Naive thymus-derived CD8-positive, alpha-beta T cell (primary cell): ENCODE results near the gene HMGCLL1. TPM values are rescaled to one million over a fixed set of nuclear protein-coding genes. Genes with fewer than 3 reads are reported as not detected.

Experiments used
- ATAC-seq, 2 donors: fragments of 150-1000 bp; cut with Tn5 transposase in 1 of 2; sonication (Bioruptor Pico), chemical (Tn5 transposase) in 1 of 2; 1 replicate in 1 of 2; 2 replicates in 1 of 2; pipeline ENCODE4 v1.10.0; 2021; ENCODE audit warnings: mild to moderate bottlenecking in 2 of 2, moderate library complexity in 2 of 2
- POLR2A ChIA-PET: fragments of 350-600 bp; sonication (Branson Sonifier 250); formaldehyde crosslinking; loops from one replicate; lab custom pipeline; 2021; ENCODE audit warnings: antibody characterized with exemption; lab: Charles Lee
- DNase-seq, 10 donors: peaks; one replicate each; pipeline versions ENCODE4 v3.0.0 to v3.0.0-alpha.2; 2020 to 2022
- H3K27ac Mint-ChIP-seq, 10 donors: one replicate each; pipeline ENCODE4 v1.8.0; 2020 to 2022; ENCODE audit warnings: mild to moderate bottlenecking in 10 of 10, mixed read lengths in 10 of 10, moderate library complexity in 4 of 10, inconsistent platforms in 1 of 10
- H3K27me3 Mint-ChIP-seq, 5 donors: one replicate each; pipeline ENCODE4 v1.8.0; 2021 to 2022; ENCODE audit warnings: mixed read lengths in 5 of 5
- H3K36me3 Mint-ChIP-seq, 3 donors: one replicate each; pipeline ENCODE4 v1.8.0; 2020 to 2022; ENCODE audit warnings: mixed read lengths in 3 of 3, mild to moderate bottlenecking in 2 of 3, inconsistent platforms in 1 of 3
- H3K4me1 Mint-ChIP-seq, 4 donors: one replicate each; pipeline ENCODE4 v1.8.0; 2021 to 2022; ENCODE audit warnings: mixed read lengths in 4 of 4
- H3K4me3 Mint-ChIP-seq, 10 donors: one replicate each; pipeline ENCODE4 v1.8.0; 2020 to 2022; ENCODE audit warnings: mild to moderate bottlenecking in 10 of 10, mixed read lengths in 10 of 10, moderate library complexity in 6 of 10, inconsistent platforms in 1 of 10
- H3K9me3 Mint-ChIP-seq, 9 donors: one replicate each; pipeline ENCODE4 v1.8.0; 2020 to 2022; ENCODE audit warnings: mixed read lengths in 9 of 9, mild to moderate bottlenecking in 3 of 9, inconsistent platforms in 1 of 9, moderate library complexity in 1 of 9
- polyA plus RNA-seq, 3 donors: library from polyadenylated mRNA; unstranded; fragments of 300-500 nt; fragmentation: Illumina TruSeq; gene quantifications; one replicate each; pipeline ENCODE4 v1.2.3, GENCODE V29; 2021
- total RNA-seq, 8 experiments: library from RNA in 2 of 8; stranded (reverse) in 2 of 8; gene quantifications; one replicate each; pipeline ENCODE4 v1.2.3 and lab custom pipeline; 2021 to 2026

HMGCLL1 gene
- total and polyA plus RNA-seq, 5 experiments from 2014 or later = not detected

DNA sequence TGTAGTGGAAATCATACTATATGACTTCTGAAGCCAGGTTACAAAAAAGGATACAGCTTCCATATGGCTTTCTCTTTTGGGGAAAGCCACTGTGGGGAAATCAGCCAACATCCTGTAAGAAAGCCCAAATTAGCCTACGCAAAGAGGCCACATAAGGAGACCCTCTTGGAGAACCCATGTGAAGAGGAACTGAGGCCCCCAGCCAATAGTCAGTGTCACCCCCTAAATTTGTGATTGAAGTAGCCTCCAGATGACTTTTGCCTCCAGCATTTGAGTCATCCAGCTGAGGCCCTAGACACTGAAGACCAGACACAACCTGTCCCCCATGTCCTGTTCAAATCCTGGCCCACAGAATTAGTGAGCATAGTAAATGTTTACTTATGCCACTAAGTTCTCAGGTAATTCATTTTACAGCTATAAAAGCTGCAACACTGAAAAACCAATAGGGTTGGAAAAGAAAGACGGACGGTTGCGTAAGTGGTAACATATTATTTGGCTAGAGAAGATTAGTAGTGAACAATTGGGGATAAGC is 60.4 kb downstream of the HMGCLL1 start:
- ATAC-seq (no peak), DNase-seq (no peak)
- POLR2A ChIA-PET = no interaction called here
- peaks cover 0 to 14% (median 4%) of the 10 kb centered on the region in 9 donors for H3K9me3 Mint-ChIP-seq
- no peak overlapping the region for H3K4me3 Mint-ChIP-seq
- no peaks in the 10 kb centered on the region for H3K4me1 Mint-ChIP-seq
- no peak overlapping the region for H3K27ac Mint-ChIP-seq
- no peaks in the 10 kb centered on the region for H3K36me3 Mint-ChIP-seq
- no peaks in the 10 kb centered on the region for H3K27me3 Mint-ChIP-seq

DNA sequence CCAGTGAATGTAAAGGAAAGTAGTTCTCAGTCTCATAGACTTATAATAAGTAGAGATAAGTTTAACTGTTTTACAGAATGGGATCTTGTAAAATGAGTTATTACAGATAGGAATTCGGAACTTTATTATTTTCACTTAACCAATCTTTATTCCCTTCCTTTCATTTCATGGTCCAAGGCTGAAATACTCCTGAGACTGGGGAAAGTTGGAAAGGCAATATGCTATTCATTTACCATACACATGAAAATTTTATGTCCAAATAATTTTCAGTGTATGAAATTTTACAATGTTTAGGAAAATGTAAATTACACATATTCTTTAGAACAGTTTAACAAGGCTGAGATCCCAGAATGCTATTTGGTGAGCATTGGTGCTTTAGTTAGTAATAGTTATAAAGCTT is 62.3 kb downstream of the HMGCLL1 start:
- Mint-ChIP-seq H3K27me3 (no peaks in the 10 kb centered on the region), H3K4me1 (no peaks in the 10 kb centered on the region), H3K27ac (no peak overlapping the region), H3K4me3 (no peak overlapping the region), H3K9me3 (peaks cover 0 to 14% (median 6%) of the 10 kb centered on the region in 9 donors), H3K36me3 (no peaks in the 10 kb centered on the region)
- DNase-seq (no peak), ATAC-seq (no peak)
- POLR2A ChIA-PET = no interaction called here

- no peaks in the 10 kb centered on the region for H3K27me3 Mint-ChIP-seq
- POLR2A ChIA-PET = no interaction called here
- no peaks in the 10 kb centered on the region for H3K36me3 Mint-ChIP-seq
- no peaks in the 10 kb centered on the region for H3K4me1 Mint-ChIP-seq
- ATAC-seq = no peak
- no peak overlapping the region for H3K27ac Mint-ChIP-seq
- peaks cover 0 to 10% (median 4%) of the 10 kb centered on the region in 9 donors for H3K9me3 Mint-ChIP-seq
- no peak for DNase-seq
- no peak overlapping the region for H3K4me3 Mint-ChIP-seq
These were observed 66.1 kb downstream of the HMGCLL1 start for GRCh38 chr6:55512904-55513303.

DNA sequence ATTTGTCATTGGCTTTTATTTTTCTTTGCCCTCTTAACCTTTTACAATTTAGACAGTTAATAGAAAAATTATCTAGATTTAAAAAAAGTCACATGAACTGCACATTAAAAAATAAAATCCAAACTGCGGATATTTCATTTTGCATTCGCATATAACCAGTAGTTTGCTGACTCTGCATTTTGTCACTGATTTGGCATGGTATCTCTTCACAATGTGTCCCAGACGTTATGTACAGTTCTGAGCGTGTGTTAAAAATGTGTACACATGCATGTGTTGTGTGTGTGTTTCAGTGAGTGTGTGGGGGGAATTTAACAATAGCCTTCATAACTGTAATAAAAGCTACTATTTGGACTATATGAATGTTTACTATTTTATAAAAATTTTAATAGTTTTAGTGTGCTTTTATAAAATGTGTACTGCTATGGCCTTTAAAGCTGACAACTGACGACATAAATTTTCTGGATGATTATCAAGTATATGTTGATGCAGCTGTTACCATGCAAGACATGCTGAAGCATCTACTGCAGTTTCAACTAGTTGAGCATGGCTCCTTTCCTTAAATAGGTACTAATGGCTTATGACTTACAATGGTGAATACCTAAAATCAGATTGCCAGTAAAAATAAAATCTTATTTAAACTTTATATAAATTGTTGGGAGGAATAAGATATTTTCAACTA is 67.7 kb downstream of the HMGCLL1 start:
- Mint-ChIP-seq H3K9me3 (peaks cover 0 to 10% (median 2%) of the 10 kb centered on the region in 9 donors), H3K27ac (no peak overlapping the region), H3K27me3 (no peaks in the 10 kb centered on the region), H3K4me1 (no peaks in the 10 kb centered on the region), H3K4me3 (no peak overlapping the region), H3K36me3 (no peaks in the 10 kb centered on the region)
- POLR2A ChIA-PET = no interaction called here
- no peak for ATAC-seq
- DNase-seq = no peak

DNA sequence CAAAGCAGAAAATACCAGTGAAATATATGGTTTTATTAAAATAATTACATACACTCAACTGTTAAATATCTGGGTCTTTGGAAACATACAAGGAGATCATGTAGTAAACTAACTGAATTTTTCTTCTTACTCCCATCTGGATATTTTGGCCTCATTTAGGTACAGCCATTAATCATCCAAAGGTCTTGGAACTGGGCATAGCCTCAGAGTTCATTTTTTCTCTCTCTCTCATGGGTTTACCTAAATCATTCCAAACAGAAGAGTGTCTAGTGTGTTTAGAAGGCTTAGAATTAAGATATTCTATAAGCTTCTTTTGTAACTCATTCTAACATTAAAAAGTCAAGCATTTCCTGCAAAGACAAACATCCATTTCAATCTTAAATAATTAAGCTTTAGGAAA is 79.4 kb downstream of the HMGCLL1 start:
- no peak for DNase-seq
- H3K27ac Mint-ChIP-seq = no peak overlapping the region
- no peak for ATAC-seq
- POLR2A ChIA-PET = no interaction called here
- no peaks in the 10 kb centered on the region for H3K27me3 Mint-ChIP-seq
- peaks cover 0 to 21% (median 7%) of the 10 kb centered on the region in 9 donors for H3K9me3 Mint-ChIP-seq
- H3K4me1 Mint-ChIP-seq = no peaks in the 10 kb centered on the region
- H3K4me3 Mint-ChIP-seq = no peak overlapping the region
- no peaks in the 10 kb centered on the region for H3K36me3 Mint-ChIP-seq

DNA sequence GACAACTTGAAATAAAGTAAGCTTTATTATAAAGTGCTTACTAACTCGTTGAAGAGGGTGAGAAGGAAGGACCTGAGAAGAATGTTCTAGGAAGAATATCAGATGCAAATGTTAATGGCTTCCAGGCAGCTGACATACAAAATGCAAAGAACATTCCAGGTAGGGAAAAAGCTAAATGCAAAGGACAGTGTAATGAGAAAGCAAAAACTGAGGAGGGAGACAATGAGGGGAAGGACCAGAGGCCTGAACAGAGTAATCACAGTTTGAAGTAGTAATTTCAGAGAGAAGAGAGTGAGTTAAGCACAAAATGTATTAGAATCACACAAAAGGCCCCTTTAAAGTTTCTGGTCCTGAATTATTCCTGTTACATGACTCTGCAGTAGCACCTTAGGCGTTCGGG is 81.3 kb downstream of the HMGCLL1 start:
- Mint-ChIP-seq H3K9me3 (peaks cover 0 to 19% (median 7%) of the 10 kb centered on the region in 9 donors), H3K27ac (no peak overlapping the region), H3K4me1 (no peaks in the 10 kb centered on the region), H3K36me3 (no peaks in the 10 kb centered on the region), H3K4me3 (no peak overlapping the region), H3K27me3 (no peaks in the 10 kb centered on the region)
- no peak for ATAC-seq
- POLR2A ChIA-PET = no interaction called here
- DNase-seq = no peak

DNA sequence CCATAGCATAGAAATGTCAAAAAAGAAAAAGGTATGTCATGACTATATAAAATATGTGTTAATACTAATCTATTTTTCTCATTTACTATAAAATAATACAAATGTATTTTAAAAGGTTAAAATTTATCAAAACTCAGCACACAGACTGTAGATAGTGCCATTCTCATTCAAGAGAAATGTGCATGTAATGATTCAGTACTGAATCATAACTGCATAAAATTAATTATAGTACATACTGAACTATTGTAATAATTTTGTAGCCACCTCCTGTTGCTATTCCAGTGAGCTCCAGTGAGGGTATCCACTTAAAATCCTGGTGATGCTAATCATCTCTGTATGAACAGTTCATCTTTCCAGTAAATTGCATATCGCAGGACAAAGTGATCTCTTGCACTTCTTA is 82.8 kb downstream of the HMGCLL1 start:
- no peaks in the 10 kb centered on the region for H3K36me3 Mint-ChIP-seq
- peaks cover 0 to 30% (median 7%) of the 10 kb centered on the region in 9 donors for H3K9me3 Mint-ChIP-seq
- H3K27ac Mint-ChIP-seq = no peak overlapping the region
- no peak overlapping the region for H3K4me3 Mint-ChIP-seq
- H3K4me1 Mint-ChIP-seq = no peaks in the 10 kb centered on the region
- no peak for DNase-seq
- POLR2A ChIA-PET = no interaction called here
- no peaks in the 10 kb centered on the region for H3K27me3 Mint-ChIP-seq
- ATAC-seq = no peak

DNA sequence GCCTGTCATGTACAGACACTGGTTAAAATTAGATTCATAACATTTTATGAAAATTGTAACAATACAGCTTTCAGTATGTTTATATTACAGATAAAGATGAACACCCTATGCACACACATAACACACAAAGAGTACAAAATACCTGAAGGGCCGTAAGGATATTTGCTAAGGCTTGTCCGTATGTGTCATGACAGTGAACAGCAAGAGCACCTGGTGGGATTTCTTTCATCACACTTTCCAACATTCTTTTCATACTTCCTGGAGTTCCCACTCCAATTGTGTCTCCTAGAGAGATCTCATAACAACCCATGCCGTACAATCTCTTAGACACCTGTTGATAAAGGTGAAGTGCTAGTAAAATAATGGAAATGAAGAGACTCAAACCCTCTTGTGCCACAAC is 83.7 kb downstream of the HMGCLL1 start:
- POLR2A ChIA-PET = no interaction called here
- no peaks in the 10 kb centered on the region for H3K36me3 Mint-ChIP-seq
- H3K4me1 Mint-ChIP-seq = no peaks in the 10 kb centered on the region
- ATAC-seq (no peak), DNase-seq (no peak)
- H3K9me3 Mint-ChIP-seq = peaks cover 0 to 29% (median 6%) of the 10 kb centered on the region in 9 donors
- no peak overlapping the region for H3K27ac Mint-ChIP-seq
- H3K4me3 Mint-ChIP-seq = no peak overlapping the region
- H3K27me3 Mint-ChIP-seq = no peaks in the 10 kb centered on the region

DNA sequence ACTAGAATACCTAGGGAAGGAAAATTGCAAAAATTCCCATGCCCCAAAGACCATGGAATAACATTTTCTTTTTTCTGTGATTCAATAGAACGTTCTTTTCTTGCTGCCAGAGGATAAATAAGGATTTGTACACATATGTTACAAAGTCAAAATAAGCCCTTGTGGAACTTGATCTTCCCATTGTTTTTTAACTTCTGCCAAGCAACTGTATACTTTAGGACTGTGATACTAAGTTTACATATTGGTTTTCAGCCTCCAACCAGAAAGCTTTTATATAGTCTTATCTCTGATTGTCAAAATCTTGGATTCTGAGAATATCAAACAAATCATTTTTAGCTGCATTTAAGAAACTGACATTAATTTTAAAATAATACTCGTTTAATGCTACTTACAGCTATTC is 84.6 kb downstream of the HMGCLL1 start:
- Mint-ChIP-seq H3K27me3 (no peaks in the 10 kb centered on the region), H3K27ac (no peak overlapping the region), H3K9me3 (peaks cover 0 to 21% (median 6%) of the 10 kb centered on the region in 9 donors), H3K36me3 (no peaks in the 10 kb centered on the region), H3K4me1 (no peaks in the 10 kb centered on the region), H3K4me3 (no peak overlapping the region)
- POLR2A ChIA-PET = no interaction called here
- DNase-seq (no peak), ATAC-seq (no peak)

DNA sequence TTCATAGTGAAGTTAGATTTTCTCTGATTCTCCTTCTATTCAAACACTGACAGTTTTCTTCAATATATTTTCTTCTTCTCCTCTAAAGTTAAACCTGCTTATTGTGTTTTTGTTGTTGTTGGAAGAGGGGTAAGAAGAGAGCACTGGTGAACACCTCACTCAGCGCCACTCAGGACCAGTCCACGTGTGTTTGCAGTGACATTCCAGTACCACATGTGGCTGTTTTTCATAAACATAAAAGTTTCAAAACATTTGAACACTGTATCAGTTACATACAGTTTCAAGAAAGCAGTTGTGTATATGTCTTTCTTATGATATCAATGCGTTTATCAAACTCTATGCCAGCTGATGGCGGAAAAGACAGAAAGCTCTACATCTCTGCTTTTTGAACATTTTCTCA is 86.7 kb downstream of the HMGCLL1 start:
- ATAC-seq (no peak), DNase-seq (no peak)
- Mint-ChIP-seq H3K27ac (no peak overlapping the region), H3K9me3 (peaks cover 0 to 30% (median 8%) of the 10 kb centered on the region in 9 donors), H3K36me3 (no peaks in the 10 kb centered on the region), H3K4me1 (no peaks in the 10 kb centered on the region), H3K4me3 (no peak overlapping the region), H3K27me3 (no peaks in the 10 kb centered on the region)
- POLR2A ChIA-PET = no interaction called here

GRCh38 chr6:55490871-55491270 is 88.1 kb downstream of the HMGCLL1 start:
- no peaks in the 10 kb centered on the region for H3K4me1 Mint-ChIP-seq
- H3K27me3 Mint-ChIP-seq = no peaks in the 10 kb centered on the region
- peaks cover 0 to 30% (median 8%) of the 10 kb centered on the region in 9 donors for H3K9me3 Mint-ChIP-seq
- H3K36me3 Mint-ChIP-seq = no peaks in the 10 kb centered on the region
- POLR2A ChIA-PET = no interaction called here
- H3K27ac Mint-ChIP-seq = no peak overlapping the region
- DNase-seq = no peak
- H3K4me3 Mint-ChIP-seq = no peak overlapping the region
- ATAC-seq = no peak

- ATAC-seq (no peak), DNase-seq (no peak)
- Mint-ChIP-seq H3K4me3 (no peak overlapping the region), H3K27ac (no peak overlapping the region), H3K27me3 (no peaks in the 10 kb centered on the region), H3K4me1 (no peaks in the 10 kb centered on the region), H3K36me3 (no peaks in the 10 kb centered on the region), H3K9me3 (peaks cover 0 to 9% (median 0%) of the 10 kb centered on the region in 9 donors)
- POLR2A ChIA-PET = no interaction called here
These were observed 104.6 kb downstream of the HMGCLL1 start for GRCh38 chr6:55474382-55474781.

DNA sequence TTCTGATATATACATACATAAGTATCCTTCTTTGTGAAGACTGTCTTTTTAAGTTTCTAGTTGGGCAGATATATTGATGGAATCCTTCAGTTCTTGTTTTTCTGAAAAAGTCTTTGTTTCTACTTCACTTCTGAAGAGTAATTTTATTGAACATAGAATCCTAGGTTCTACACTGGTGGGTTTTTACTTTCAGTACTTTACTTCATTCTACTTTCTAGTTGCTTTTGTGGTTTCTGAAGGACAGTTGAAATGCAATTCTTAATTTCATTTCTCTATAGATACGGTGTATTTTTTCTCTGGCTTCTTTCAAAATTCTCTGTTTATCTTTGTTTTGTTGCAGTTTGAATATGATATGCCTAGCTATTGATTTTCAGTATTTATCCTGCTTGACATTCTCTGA is 105.3 kb downstream of the HMGCLL1 start:
- Mint-ChIP-seq H3K9me3 (peaks cover 0 to 11% (median 0%) of the 10 kb centered on the region in 9 donors), H3K36me3 (no peaks in the 10 kb centered on the region), H3K4me1 (no peaks in the 10 kb centered on the region), H3K27me3 (no peaks in the 10 kb centered on the region), H3K27ac (no peak overlapping the region), H3K4me3 (no peak overlapping the region)
- POLR2A ChIA-PET = no interaction called here
- ATAC-seq = no peak
- DNase-seq = no peak

GRCh38 chr6:55469951-55470366 is 109.0 kb downstream of the HMGCLL1 start:
- DNase-seq = no peak
- Mint-ChIP-seq H3K4me3 (no peak overlapping the region), H3K36me3 (no peaks in the 10 kb centered on the region), H3K27ac (no peak overlapping the region), H3K27me3 (no peaks in the 10 kb centered on the region), H3K4me1 (no peaks in the 10 kb centered on the region), H3K9me3 (peaks cover 0 to 11% (median 2%) of the 10 kb centered on the region in 9 donors)
- POLR2A ChIA-PET = no interaction called here
- ATAC-seq = no peak
